HG03045 (cell line): ENCODE results near the gene OR4D9.
"Not testable (repeated sequence)": the region's sequence is repeated elsewhere in the genome, so short reads cannot be mapped to it uniquely, and the experiment has no call there.

Experiments used
- ATAC-seq: cut with Tn5 transposase; IDR thresholded peaks from one replicate; pipeline ENCODE4 v1.9.1; 2021; ENCODE audit warnings: mild to moderate bottlenecking, moderate library complexity; ENCODE audit not compliant: unreplicated experiment

OR4D9 gene

GRCh38 chr11:59510941-59511589 lies at the start of gene OR4D9:
Gene OR4D9 (plus strand): TSS chr11:59511539. CDS start chr11:59514913, 3,374 bp downstream.
- ATAC-seq: no peak

GRCh38 chr11:59463190-59463641 lies 48.1 kb upstream of the OR4D9 start:
- ATAC-seq: no peak

GRCh38 chr11:59473015-59473414 lies 38.3 kb upstream of the OR4D9 start, which contains the start of gene OR4D10:
Gene OR4D10 (plus strand): TSS chr11:59473315. CDS start chr11:59477430, 4,115 bp downstream.
- no peak for ATAC-seq

- no peak for ATAC-seq
Measured at GRCh38 chr11:59475176-59475575, 36.2 kb upstream of the OR4D9 start.

GRCh38 chr11:59479906-59480305 lies 31.4 kb upstream of the OR4D9 start:
- no peak for ATAC-seq

GRCh38 chr11:59480359-59480758 lies 31.0 kb upstream of the OR4D9 start:
- no peak for ATAC-seq

- ATAC-seq: no peak
Measured at GRCh38 chr11:59501931-59502330, 9.4 kb upstream of the OR4D9 start.

GRCh38 chr11:59503276-59503675 lies 8.1 kb upstream of the OR4D9 start, which contains the start of gene OR4D11:
Gene OR4D11 (plus strand): TSS chr11:59503576. CDS start chr11:59503576, 0 bp downstream.
- no peak for ATAC-seq

- no peak for ATAC-seq
Measured at GRCh38 chr11:59511675-59512074, 336 bp downstream of the OR4D9 start.

GRCh38 chr11:59520139-59520538 lies 8.8 kb downstream of the OR4D9 start:
- not testable (repeated sequence) for ATAC-seq

GRCh38 chr11:59520741-59521140 lies 9.4 kb downstream of the OR4D9 start:
- ATAC-seq: no peak

- no peak for ATAC-seq
Measured at GRCh38 chr11:59523541-59523940, 12.2 kb downstream of the OR4D9 start.

GRCh38 chr11:59528711-59529110 lies 17.4 kb downstream of the OR4D9 start:
- ATAC-seq: no peak

- ATAC-seq: no peak
Measured at GRCh38 chr11:59532620-59533019, 21.3 kb downstream of the OR4D9 start.

- no peak for ATAC-seq
Measured at GRCh38 chr11:59534676-59535075, 23.3 kb downstream of the OR4D9 start.

- no peak for ATAC-seq
Measured at GRCh38 chr11:59542142-59542810, 30.9 kb downstream of the OR4D9 start.

- not testable (repeated sequence) for ATAC-seq
Measured at GRCh38 chr11:59543713-59544112, 32.4 kb downstream of the OR4D9 start.

GRCh38 chr11:59544869-59545178 lies 33.5 kb downstream of the OR4D9 start:
- no peak for ATAC-seq

GRCh38 chr11:59545179-59546020 lies 34.1 kb downstream of the OR4D9 start:
- ATAC-seq: no peak

GRCh38 chr11:59547605-59548308 lies 36.4 kb downstream of the OR4D9 start:
- ATAC-seq: not testable (repeated sequence)

GRCh38 chr11:59548309-59548656 lies 36.9 kb downstream of the OR4D9 start:
- no peak for ATAC-seq
